K562 (cell line): ENCODE results near the gene NAIF1. TPM values are rescaled to one million over a fixed set of nuclear protein-coding genes. Genes with fewer than 3 reads are reported as not detected.

Source experiments
- BRD4 ChIP-seq: fragments of 200-600 bp; sonication (generic); IDR thresholded peaks from 2 replicates; pipeline ENCODE4 v1.6.1; 2017; ENCODE audit warnings: inconsistent platforms
- CC2D1A ChIP-seq: fragments of 450-650 bp; IDR thresholded peaks from 2 replicates; pipeline ENCODE4 v1.6.1; 2017; ENCODE audit warnings: mild to moderate bottlenecking
- CCNT2 ChIP-seq: IDR thresholded peaks from 2 replicates; pipeline ENCODE4 v1.6.1; 2011; ENCODE audit warnings: borderline replicate concordance, low read depth, mild to moderate bottlenecking, moderate library complexity, mixed read lengths, low read length; ENCODE audit not compliant: insufficient read length; ENCODE audit errors: extremely low read depth
- CHD1 ChIP-seq: fragments of 200-600 bp; sonication (generic); IDR thresholded peaks from one replicate; pipeline ENCODE4 v1.6.1; 2012; ENCODE audit warnings: mild to moderate bottlenecking, moderate library complexity, low read length, inconsistent platforms
- EGR1 ChIP-seq: fragments of 450-650 bp; conservative IDR thresholded peaks from 2 replicates; pipeline ENCODE4 v1.6.1; 2017; ENCODE audit warnings: mild to moderate bottlenecking
- MYC ChIP-seq, 2 experiments: fragments of 250-450 bp in 1 of 2; sonication (Bioruptor Pico) in 1 of 2; IDR thresholded peaks; 2 replicates each; pipeline versions ENCODE4 v1.5.1 to v1.6.1; 2012 to 2021; ENCODE audit warnings: low read depth in 2 of 2, borderline replicate concordance in 1 of 2, improper control_type of control experiment in 1 of 2, low read length in 1 of 2, mild to moderate bottlenecking in 1 of 2, moderate library complexity in 1 of 2
- NCOA6 ChIP-seq: fragments of 450-650 bp; IDR thresholded peaks from 2 replicates; pipeline ENCODE4 v1.6.1; 2017; ENCODE audit warnings: mild to moderate bottlenecking
- NFE2 ChIP-seq: IDR thresholded peaks from 2 replicates; pipeline ENCODE4 v1.6.1; 2014; ENCODE audit warnings: antibody characterized with exemption, low read depth
- SIX5 ChIP-seq, 2 experiments: IDR thresholded peaks; 2 replicates each; pipeline ENCODE4 v1.6.1; 2011; ENCODE audit warnings: low read length in 2 of 2, borderline replicate concordance in 1 of 2, low read depth in 1 of 2, mild to moderate bottlenecking in 1 of 2, moderate library complexity in 1 of 2; ENCODE audit not compliant: insufficient read depth in 1 of 2
- TEAD2 ChIP-seq: fragments of 450-650 bp; IDR thresholded peaks from 2 replicates; pipeline ENCODE4 v1.6.1; 2016; ENCODE audit warnings: missing genetic modification characterization, control low read depth, missing compliant biosample characterization
- ZNF143 ChIP-seq: sonication (generic); formaldehyde crosslinking; IDR thresholded peaks from 2 replicates; pipeline ENCODE4 v1.9.0; 2022; ENCODE audit warnings: mild to moderate bottlenecking, missing genetic modification reagents
- ZNF23 ChIP-seq: fragments of 250-450 bp; sonication (Bioruptor Pico); IDR thresholded peaks from 2 replicates; pipeline ENCODE4 v1.4.0; 2020; ENCODE audit warnings: mild to moderate bottlenecking
- ZNF717 ChIP-seq: fragments of 250-450 bp; sonication (Bioruptor Pico); IDR thresholded peaks from 2 replicates; pipeline ENCODE4 v1.5.0; 2021
- polyA plus RNA-seq, 8 experiments: library from polyadenylated mRNA; depleted of rRNA in 4 of 8; stranded (reverse) in 5 of 8; unstranded in 3 of 8; fragments of >200 nt; fragmentation: Nextera tagmentation in 2 of 8; fragmentation: Illumina TruSeq in 1 of 8; extraction: Ambion mirVana in 2 of 8; extraction: Trizol in 1 of 8; gene quantifications; 2 replicates each; pipeline versions ENCODE4 v1.2.1 to v1.2.3, GENCODE V29; 2011 to 2014; ENCODE audit warnings: inconsistent platforms in 1 of 8, missing spikeins in 1 of 8
- total RNA-seq, 7 experiments: library from RNA; depleted of rRNA in 6 of 7; stranded (reverse); fragments of >200 nt in 6 of 7; fragmentation: Illumina TruSeq in 2 of 7; extraction: Trizol in 2 of 7; gene quantifications; 2 replicates each; pipeline versions ENCODE4 v1.2.1 to v1.2.3, GENCODE V29; 2011 to 2021; ENCODE audit warnings: low replicate concordance in 1 of 7
- TF ChIP-seq, protein P1 (sequence below), 2 experiments: fragments of 450-650 bp; IDR thresholded peaks; 2 replicates each; pipeline ENCODE4 v1.6.1; 2016; ENCODE audit warnings: mild to moderate bottlenecking in 2 of 2, borderline replicate concordance in 1 of 2, low read depth in 1 of 2, moderate library complexity in 1 of 2
- TF ChIP-seq, protein P2 (sequence below): fragments of 250-450 bp; sonication (Bioruptor Pico); IDR thresholded peaks from 2 replicates; pipeline ENCODE4 v1.8.0; 2021; ENCODE audit warnings: mild to moderate bottlenecking, moderate library complexity
- TF ChIP-seq, protein P3 (sequence below): fragments of 250-450 bp; sonication (Bioruptor Pico); IDR thresholded peaks from 2 replicates; pipeline ENCODE4 v1.9.0; 2021; ENCODE audit warnings: mild to moderate bottlenecking, inconsistent platforms

Gene NAIF1
- total and polyA plus RNA-seq, 9 of the 15 experiments (the other 6 are each of a cell fraction or from before 2014, with no cell fraction given) = 4.8 to 26.6 (median 17.2) TPM

DNA sequence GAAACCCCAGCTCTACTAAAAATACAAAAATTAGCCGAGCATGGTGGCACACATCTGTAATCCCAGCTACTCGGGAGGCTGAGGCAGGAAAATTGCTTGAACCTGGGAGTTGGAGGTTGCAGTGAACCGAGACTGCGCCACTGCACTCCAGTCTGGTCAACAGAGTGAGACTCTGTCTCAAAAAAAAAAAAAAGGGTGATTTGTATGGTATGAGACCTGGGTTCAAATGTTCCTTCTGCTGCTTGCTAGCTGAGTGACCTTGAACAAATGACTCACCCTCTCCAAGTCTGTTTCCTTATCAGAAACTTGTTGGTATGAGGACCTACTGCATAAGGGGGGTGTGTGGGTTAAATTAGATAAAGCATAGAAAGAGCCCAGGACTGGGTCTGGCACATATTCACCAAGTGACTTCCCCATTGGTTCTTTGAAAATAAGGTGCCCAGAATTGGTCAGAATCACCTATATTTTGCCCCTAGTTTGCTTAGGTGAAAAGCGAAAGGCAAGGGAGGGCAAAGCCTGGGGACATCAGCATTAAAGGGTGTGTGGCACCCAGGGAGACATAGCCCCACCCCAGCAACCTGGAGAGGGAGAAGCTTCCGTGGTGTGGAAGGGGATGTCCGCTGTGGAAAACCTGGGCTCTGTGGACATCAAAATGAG is 10.9 kb upstream of the NAIF1 start (continued):
- TF ChIP-seq TEAD2 (tag) (no peak), CHD1 (no peak), NFE2 (no peak; the same call in 1 of the 2 replicates), CC2D1A (no peak), CCNT2 (peak; percentile 20), NCOA6 (no peak), ZNF717 (CRISPR knock-in tag) (no peak), ZNF143 (CRISPR knock-in tag) (no peak), ZNF23 (CRISPR knock-in tag) (no peak), BRD4 (no peak), MYC (IDR thresholded peaks at IDR 0.05; ENCODE audit: low read depth, low read length) (no peak), MYC (CRISPR knock-in tag; IDR thresholded peaks at IDR 0.05; ENCODE audit: borderline replicate concordance, low read depth) (no peak), SIX5 (IDR thresholded peaks at IDR 0.05; ENCODE audit: borderline replicate concordance in 1 of 2, insufficient read depth in 1 of 2, low read depth in 1 of 2, low read length in 2 of 2) (no peak), EGR1 (no peak)
- TF ChIP-seq, protein P1, sequence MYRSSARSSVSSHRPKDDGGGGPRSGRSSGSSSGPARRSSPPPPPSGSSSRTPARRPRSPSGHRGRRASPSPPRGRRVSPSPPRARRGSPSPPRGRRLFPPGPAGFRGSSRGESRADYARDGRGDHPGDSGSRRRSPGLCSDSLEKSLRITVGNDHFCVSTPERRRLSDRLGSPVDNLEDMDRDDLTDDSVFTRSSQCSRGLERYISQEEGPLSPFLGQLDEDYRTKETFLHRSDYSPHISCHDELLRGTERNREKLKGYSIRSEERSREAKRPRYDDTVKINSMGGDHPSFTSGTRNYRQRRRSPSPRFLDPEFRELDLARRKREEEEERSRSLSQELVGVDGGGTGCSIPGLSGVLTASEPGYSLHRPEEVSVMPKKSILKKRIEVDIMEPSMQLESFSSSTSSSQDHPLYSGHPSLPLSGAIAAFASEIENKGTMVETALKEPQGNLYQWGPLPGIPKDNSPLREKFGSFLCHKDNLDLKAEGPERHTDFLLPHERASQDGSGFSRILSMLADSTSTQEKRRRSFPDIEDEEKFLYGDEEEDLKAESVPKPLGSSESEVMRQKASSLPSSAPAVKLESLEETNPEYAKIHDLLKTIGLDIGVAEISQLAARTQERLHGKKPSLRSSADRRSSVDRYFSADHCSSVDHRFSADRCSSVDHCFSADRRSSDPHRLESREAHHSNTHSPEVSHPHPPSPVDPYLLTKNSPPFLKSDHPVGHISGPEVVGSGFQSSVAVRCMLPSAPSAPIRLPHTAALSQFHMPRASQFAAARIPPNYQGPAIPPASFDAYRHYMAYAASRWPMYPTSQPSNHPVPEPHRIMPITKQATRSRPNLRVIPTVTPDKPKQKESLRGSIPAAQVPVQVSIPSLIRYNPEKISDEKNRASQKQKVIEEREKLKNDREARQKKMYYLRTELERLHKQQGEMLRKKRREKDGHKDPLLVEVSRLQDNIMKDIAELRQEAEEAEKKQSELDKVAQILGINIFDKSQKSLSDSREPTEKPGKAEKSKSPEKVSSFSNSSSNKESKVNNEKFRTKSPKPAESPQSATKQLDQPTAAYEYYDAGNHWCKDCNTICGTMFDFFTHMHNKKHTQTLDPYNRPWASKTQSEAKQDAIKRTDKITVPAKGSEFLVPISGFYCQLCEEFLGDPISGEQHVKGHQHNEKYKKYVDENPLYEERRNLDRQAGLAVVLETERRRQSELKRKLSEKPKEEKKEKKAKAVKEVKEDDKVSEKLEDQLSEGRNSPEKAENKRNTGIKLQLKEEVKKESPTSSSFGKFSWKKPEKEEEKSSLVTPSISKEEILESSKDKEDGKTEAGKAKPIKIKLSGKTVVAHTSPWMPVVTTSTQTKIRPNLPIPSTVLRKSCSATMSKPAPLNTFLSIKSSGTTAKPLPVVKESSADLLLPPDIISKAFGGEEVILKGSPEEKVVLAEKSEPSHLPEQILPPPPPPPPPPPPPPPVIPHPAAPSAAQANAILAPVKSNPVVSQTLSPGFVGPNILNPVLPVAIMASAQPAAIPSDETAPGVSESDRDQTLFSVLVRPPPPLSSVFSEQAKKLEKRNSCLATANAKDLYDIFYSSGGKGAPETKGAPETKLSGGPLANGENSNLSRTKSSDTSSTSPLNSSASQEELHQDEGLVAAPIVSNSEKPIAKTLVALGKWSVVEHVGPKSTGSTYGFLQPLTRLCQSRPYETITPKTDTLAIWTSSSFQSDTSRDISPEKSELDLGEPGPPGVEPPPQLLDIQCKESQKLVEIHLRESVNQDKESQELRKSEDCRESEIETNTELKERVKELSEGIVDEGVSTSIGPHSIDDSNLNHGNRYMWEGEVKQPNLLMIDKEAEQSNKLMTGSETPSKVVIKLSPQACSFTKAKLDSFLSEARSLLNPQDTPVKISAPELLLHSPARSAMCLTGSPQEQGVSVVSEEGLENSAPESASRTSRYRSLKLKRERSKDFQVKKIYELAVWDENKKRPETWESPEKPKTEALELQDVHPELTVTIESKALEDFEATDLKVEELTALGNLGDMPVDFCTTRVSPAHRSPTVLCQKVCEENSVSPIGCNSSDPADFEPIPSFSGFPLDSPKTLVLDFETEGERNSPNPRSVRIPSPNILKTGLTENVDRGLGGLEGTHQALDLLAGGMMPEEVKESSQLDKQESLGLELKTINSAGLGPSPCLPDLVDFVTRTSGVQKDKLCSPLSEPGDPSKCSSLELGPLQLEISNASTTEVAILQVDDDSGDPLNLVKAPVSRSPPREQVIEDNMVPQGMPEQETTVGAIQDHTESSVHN (IDR thresholded peaks at IDR 0.05; ENCODE audit: borderline replicate concordance in 1 of 2, low read depth in 1 of 2) = no peak
- TF ChIP-seq, protein P2, sequence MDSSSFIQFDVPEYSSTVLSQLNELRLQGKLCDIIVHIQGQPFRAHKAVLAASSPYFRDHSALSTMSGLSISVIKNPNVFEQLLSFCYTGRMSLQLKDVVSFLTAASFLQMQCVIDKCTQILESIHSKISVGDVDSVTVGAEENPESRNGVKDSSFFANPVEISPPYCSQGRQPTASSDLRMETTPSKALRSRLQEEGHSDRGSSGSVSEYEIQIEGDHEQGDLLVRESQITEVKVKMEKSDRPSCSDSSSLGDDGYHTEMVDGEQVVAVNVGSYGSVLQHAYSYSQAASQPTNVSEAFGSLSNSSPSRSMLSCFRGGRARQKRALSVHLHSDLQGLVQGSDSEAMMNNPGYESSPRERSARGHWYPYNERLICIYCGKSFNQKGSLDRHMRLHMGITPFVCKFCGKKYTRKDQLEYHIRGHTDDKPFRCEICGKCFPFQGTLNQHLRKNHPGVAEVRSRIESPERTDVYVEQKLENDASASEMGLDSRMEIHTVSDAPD (CRISPR knock-in tag) = no peak
- TF ChIP-seq, protein P3, sequence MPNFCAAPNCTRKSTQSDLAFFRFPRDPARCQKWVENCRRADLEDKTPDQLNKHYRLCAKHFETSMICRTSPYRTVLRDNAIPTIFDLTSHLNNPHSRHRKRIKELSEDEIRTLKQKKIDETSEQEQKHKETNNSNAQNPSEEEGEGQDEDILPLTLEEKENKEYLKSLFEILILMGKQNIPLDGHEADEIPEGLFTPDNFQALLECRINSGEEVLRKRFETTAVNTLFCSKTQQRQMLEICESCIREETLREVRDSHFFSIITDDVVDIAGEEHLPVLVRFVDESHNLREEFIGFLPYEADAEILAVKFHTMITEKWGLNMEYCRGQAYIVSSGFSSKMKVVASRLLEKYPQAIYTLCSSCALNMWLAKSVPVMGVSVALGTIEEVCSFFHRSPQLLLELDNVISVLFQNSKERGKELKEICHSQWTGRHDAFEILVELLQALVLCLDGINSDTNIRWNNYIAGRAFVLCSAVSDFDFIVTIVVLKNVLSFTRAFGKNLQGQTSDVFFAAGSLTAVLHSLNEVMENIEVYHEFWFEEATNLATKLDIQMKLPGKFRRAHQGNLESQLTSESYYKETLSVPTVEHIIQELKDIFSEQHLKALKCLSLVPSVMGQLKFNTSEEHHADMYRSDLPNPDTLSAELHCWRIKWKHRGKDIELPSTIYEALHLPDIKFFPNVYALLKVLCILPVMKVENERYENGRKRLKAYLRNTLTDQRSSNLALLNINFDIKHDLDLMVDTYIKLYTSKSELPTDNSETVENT (CRISPR knock-in tag) = no peak
